SH-SY5Y (cell line): ENCODE results near the gene STXBP6.

Experiments
- GATA2 ChIP-seq: IDR thresholded peaks from 2 replicates; pipeline ENCODE4 v1.6.1; 2011; ENCODE audit warnings: mild to moderate bottlenecking, low read depth, low read length
- GATA3 ChIP-seq: IDR thresholded peaks from 2 replicates; pipeline ENCODE4 v1.6.1; 2011; ENCODE audit warnings: low read depth, mild to moderate bottlenecking, low read length, moderate library complexity

DNA sequence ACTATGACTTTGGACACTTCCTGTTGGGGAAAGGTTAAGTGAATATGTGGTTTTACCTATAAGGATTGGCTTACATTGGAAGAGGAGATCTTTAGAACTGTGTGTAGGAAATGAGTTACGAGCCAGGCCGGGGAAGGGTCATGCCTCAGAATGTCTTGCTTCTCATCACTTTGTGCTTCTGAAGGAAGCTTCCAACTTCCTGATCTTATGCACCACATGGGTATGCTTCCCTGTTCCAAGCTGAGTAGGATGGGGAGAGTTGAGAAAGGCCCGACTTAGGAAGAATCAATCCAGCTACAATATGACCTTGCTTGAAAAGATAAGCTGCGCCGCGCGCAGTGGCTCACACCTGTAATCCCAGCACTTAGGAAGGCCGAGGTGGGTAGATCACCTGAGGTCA lies 59.9 kb downstream of the STXBP6 start:
- TF ChIP-seq GATA2 (no peak), GATA3 (no peak)
